Inflammatory macrophage treated with lipopolysaccharide for 1 hour (primary cell): Measurements from ENCODE around the gene TJP1.
"Not testable (repeated sequence)": the region's sequence is repeated elsewhere in the genome, so short reads cannot be mapped to it uniquely, and the experiment has no call there.

ENCODE experiments used
- DNase-seq, 2 donors: peaks; one replicate each; pipeline ENCODE4 v3.0.0-alpha.2; 2020 to 2022

The TJP1 gene

DNA sequence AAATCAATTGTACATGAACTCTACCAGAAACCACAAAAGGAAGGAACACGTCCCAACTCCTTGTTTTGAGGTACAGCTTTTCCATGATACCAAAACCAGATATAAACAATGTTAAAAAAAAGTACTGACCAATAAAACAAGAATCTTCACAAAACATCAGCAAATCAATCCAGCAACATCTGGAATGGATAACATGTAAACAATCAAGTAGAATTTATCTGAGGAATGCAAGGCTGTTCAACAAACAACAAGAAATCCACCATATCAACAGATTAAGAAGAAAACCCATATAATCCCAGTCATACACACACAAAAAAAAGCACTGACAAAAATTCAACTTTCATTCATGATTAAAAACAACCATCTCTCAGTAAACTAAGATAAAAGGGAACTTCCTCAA is 26.7 kb downstream of the TJP1 start:
- no peak for DNase-seq

DNA sequence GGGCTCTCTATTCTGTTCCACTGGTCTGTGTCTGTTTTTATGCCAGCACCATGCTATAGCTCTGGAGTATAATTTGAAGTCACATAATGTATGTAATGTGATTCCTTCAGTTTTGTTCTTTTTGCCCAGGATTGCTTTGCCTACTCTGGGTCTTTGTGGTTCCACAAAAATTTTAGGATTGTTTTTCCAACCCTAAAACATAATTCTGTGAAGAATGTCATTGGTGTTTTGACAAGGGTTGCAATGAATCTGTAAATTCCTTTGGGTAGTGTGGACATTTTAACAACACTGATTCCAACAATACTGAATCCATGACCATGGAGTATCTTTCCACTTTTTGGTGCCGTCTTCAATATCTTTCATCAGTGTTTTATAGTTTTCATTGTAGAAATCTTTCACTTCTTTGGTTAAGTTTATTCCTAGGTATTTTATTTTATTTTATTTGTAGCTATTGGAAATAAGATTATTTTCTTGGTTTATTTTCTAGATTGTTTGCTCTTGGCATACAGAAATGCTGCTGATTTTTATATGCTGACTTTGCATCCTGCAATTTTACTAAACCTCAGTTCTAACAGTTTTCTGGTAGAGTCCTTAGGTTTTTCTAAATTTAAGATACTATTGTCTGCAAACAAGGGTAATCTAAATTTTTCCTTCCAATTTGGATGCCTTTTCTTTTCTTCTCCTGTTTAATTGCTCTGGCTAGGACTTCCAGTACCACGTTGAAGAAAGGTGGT is 29.7 kb downstream of the TJP1 start:
- DNase-seq: no peak

GRCh38 chr15:29790607-29791006 is 31.7 kb downstream of the TJP1 start:
- DNase-seq: no peak

DNA sequence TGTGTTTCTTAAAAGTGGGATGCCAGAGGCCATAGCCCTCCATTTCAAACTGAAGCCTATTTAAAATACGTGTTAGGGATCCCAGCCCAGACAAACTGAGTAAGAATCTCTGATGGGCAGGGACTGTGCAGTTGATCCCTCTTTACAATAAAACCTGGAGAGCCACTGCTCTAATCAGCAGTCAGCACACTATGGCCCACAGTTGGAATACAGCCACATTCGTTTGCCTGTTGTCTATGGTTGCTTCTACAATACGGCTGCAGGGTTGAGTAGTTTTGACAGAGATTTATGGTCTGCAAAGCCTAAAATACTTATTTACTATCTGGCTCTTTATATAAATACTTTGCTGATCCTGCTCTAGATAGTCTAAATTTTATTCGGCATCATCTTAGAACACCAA is 32.4 kb downstream of the TJP1 start:
- DNase-seq: no peak

DNA sequence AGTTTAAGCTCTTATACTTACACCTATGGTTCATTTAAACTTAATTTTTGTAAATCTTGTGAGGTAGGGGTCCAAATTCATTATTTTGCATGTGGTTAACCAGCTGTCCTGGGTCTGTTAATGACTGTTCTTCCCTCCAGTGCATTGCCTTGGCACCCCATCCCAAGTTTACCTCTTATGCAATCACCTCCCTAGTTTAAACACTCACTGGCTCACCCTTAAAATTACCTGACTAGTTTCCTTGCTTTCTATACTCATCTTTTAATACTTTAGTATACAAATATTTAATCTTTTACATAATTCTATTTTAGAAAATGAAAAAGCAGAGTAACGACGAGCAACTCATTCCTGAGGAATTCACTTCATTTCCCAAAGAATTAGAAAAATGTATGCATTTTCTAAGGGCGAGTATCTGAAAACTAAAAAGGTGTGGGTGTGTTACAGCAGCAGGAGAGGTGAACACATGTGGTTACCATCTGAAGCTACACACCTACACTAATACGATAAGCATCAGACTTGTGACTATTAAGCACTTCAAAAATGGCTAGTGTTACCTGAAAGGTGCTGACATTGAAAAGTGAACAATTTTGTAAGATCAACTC is 33.7 kb downstream of the TJP1 start:
- DNase-seq: no peak

- DNase-seq: no peak
Measured at GRCh38 chr15:29787767-29788166, 34.5 kb downstream of the TJP1 start.

DNA sequence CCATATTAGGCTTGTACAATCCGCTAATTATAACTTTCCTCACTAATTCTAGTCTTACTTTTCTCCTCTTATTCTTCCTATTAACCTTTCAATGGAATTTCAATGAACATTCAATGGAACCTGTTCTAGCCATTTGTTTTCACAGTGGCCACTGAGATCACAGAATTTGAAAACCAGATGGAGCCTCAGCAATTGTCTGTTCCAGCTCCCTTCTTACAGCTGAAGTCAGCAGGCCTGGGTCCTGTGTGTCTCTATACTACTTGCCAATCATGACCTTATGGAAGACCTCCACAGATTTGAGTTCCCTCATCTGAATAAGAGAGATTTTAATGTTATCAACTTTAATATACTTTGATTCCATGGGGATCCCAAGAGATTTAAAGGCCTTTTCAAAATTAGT is 36.6 kb downstream of the TJP1 start:
- no peak for DNase-seq

- no peak for DNase-seq
Measured at GRCh38 chr15:29785136-29785535, 37.1 kb downstream of the TJP1 start.

DNA sequence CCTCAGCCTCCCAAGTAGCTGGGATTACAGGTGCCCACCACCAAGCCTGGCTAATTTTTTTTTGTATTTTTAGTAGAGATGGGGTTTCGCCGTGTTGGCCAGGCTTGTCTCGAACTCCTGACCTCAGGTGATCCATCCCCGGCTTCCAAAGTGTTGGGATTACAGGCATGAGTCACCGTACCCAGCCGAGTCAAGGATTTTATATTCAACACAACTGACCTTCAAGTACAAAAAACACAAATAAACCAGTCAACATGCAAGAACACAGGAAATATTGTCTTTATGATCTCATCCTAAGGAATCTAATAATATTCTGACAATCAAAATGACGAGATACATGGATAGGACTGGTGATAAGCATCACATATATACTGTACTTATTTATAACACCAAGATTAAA is 37.9 kb downstream of the TJP1 start:
- DNase-seq: no peak

DNA sequence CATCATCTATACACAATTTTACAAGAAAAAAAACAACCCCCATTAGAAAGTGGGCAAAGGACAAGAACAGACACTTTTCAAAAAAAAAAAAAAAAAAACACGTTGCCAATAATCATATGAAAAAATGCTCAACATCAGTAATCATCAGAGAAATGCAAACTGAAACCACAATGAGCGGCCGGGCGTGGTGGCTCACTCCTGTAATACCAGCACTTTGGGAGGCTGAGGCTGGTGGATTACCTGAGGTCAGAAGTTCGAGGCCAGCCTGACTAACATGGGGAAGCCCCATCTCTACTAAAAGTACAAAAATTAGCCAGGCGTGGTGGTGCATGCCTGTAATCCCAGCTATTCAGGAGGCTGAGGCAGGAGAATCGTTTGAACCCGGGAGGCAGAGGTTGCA is 39.5 kb downstream of the TJP1 start:
- DNase-seq: not testable (repeated sequence)

- DNase-seq: no peak
Measured at GRCh38 chr15:29778382-29778781, 43.9 kb downstream of the TJP1 start.

DNA sequence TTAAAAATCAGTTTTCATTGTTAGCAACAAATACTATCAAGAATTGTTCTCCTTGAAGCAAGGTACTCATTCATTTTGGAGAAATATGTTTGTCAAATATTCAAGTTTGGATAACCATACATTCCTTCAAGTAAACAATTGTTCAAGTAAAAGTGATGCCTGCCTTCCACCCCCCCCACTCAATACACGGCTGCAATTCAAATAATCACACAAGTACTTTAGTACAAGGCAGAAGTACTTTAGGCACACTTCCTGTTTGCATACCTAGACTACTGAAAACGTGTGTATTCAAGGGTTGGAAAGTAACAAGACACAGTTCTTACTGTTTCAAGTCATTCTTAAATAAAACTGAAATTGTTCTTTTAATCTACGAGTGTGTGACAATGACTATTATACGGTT is 45.4 kb downstream of the TJP1 start:
- no peak for DNase-seq

- no peak for DNase-seq
Measured at GRCh38 chr15:29774900-29775299, 47.4 kb downstream of the TJP1 start.

DNA sequence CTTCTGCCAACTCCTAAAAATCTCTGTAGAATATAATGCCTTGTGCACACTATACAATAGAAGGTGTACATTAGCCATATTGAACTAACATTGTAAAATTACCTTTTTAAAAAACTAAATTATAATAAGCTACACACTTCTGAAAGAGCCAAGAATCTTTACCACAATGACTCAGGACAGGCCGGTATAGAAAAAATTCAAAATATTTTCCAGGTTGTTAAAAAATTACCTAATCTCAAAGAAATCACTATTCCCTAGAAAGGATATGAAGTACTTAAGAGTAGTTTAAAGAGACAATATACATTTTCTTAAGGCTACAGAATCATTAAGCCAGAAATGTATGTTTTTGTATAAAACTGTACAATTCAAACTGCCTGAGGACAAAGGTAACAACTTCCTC is 48.5 kb downstream of the TJP1 start:
- DNase-seq: no peak

DNA sequence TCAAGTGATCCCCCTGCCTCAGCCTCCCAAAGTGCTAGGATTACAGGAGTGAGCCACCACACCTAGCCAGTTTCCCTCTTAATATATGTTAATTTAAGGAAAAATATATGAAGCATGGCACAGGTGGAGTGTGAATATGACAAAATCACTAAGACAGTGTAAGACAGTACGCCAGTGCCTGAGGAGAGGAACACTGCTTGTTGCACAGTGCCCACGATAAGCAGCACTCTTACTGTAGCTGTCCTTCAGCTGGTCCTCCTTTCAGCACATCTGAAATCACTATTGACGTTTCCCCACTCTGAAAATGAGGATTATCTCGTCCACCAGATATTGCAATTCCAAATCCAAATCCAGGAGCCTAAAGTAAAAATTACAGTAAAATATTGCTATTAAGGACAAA is 49.3 kb downstream of the TJP1 start:
- DNase-seq: no peak

GRCh38 chr15:29770796-29771195 is 51.5 kb downstream of the TJP1 start:
- no peak for DNase-seq

DNA sequence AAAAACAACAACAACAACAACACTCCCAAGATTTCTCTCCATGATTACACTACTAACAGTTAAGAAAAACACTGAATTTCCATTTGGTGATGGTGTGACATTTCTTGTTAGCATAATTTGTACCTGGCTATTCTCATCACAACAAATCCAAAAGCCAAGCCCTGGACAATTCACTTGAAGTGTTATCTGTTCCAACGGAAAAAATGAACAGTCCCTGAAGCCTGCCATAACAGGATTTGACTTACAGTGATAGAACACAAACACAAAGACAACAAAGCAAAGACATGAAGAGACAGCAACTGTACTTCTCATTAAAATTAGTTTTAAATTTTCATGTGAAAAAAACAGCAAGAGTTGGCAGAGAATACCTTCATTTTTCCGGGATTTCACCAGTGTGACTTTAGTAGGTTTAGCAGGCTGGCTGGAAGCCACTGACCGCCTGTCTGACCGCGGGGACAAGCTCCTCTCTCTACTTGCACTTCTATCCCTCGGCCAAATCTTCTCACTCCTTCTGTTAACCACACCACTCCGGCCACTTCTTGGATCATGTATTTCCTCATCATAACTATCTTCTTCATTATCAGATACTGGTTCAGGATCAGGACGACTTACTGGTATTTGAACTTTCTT is 56.3 kb downstream of the TJP1 start:
- DNase-seq: no peak

DNA sequence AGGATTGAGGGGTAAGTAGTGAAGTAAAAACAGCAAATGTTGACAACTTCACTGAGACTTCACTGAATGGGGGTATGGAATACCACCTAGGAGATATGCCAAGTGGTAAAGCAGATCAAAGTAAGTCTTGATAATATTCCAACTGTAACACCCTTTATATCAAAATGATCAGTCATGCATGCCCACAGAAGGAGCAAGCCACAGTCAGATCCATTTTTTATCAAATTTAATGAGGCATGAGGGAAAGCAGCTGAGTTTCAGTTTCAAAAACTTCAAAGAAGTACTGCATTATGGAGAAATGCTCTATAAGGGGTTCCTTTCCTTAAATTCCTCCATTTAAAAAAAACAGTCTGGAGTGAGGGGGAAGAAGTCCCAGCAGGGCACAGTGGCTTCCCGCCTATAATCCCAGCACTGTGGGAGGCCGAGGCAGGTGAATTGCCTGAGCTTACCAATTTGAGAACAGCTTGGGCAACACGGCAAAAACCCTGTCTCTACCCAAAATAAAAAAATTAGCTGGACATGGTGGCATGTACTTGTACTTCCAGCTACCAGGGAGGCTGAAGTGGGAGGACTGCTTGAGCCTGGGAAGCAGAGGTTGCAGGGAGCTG is 56.9 kb downstream of the TJP1 start:
- DNase-seq: no peak

DNA sequence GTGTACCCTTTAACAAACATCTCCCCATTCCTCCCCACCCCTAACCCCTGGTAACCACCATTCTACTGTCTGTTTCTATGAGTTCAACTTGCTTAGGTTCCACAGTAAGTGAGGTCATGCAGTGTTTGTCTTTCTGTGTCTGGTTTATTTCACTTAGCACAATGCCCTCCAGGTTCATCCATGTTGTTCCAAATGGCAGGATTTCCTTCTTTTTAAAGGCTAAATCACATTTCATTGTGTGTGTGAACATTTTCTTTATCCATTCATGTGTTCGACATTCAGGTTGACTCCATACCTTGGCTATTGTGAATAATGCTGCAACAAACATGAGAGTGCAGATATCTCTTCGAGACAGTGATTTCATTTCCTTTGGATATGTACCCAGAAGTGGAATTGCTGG is 62.7 kb downstream of the TJP1 start:
- DNase-seq: no peak

DNA sequence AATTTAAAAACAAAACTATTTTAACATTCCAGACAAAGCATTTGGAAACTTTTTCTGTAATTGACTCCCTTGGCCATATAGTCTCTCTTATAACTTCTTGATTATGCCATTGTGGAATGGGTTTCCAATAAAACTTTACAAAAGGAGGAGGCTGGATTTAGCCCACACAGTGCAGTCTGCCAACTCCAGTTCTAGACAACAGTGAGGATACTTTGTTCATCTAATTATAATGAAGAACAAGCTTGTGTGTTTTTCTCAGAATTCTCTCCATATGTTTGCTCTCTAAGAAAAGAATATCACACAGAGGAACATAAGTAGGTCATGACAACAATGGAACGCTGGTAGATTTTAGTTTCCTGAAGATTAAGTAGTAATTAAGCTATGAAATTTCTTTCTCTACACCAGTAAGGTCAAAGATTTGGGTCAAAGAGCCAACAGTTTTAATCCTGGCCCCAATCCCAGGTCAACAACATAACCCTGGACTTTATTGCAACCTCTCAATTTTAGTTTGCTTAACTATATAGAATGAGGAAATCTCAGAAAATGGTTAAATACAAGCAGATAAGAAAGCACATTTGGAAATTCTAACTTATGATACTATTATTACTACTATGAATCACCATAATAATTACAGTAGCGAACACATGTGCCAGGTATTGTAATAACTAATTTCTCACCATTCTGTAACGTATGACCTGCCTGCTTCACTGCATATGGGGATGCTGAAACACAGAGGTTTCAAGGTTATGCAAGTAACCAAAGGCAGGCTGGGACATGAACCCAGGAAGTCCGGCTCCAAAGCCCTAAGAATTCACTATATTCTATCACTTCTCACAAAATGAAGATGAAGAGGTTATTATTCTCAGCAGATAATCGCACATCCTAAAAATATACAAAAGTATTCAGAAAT is 65.7 kb downstream of the TJP1 start:
- DNase-seq: no peak

DNA sequence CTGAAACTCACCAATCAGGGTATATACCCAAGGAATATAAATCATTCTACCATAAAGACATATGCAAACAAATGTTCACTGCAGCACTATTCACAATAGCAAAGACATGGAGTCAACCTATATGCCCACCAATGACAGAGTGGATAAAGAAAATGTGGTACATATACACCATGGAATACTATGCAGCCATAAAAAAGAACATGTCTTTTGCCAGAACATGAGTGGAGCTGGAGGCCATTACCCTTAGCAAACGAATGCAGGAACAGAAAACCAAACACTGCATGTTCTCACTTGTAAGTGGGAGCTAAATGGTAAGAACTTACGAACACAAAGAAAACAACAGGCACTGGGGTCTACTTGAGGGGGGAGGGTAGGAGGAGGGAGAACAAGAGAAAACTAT is 68.3 kb downstream of the TJP1 start:
- not testable (repeated sequence) for DNase-seq

DNA sequence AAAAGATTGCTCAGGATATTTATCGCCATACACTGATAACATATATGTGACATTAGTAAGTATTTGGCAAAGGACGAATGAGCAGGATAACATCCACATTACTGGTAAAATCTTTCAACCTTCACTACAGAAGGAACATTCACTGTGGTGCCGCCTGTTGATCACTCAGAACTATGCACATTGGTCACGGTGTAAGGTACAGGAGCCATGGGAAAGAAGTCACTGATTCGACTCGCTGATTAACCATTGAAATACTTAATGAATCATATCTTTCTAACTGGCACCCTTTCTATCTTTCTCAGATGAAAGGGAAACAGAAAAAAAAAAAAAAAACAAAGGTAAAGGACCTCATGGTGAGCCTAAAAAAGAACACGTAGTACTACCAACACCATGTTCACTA is 68.8 kb downstream of the TJP1 start:
- no peak for DNase-seq

DNA sequence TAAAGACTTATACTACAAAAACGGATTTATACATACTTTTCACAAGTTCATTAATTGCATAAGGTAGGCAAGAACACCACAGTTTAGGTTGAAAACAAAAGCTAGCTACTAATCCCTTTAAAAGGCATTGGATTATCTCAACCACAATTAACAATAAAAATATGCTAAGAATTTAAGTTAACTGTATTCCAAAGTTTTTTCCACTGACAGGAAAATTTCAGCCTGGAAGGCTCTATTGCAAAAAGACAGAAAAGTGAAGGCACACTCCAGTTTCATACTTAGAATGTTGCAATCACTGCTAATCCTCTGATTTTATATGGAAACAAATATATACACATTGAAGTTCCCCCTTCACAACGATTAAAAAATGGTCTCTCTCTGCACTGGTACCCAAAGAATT is 71.5 kb downstream of the TJP1 start:
- no peak for DNase-seq
